DND-41 (cell line): ENCODE data around the gene SMARCB1.

Experiments used
- ATAC-seq: fragments of 200-7000 bp; cut with Tn5 transposase; 3 replicates; pipeline ENCODE4 v1.9.1; 2021; ENCODE audit warnings: low read depth; ENCODE audit not compliant: insufficient read depth
- DNase-seq: peaks from one replicate; pipeline ENCODE4 v3.0.0-alpha.2; 2020
- H2AFZ ChIP-seq: 2 replicates; pipeline ENCODE4 v1.6.0; 2012; ENCODE audit warnings: low read depth, low read length
- H3K27ac ChIP-seq: 2 replicates; pipeline ENCODE4 v1.5.1; 2012; ENCODE audit warnings: low read length, inconsistent platforms
- H3K27me3 ChIP-seq: fragments of 200-600 bp; sonication (generic); 2 replicates; pipeline ENCODE4 v1.6.0; 2012; ENCODE audit warnings: low read length, mild to moderate bottlenecking, inconsistent platforms; ENCODE audit not compliant: insufficient read depth, poor library complexity
- H3K36me3 ChIP-seq: 2 replicates; pipeline ENCODE4 v1.5.1; 2012; ENCODE audit warnings: low read length, inconsistent platforms; ENCODE audit not compliant: insufficient read depth
- H3K4me1 ChIP-seq: 2 replicates; pipeline ENCODE4 v1.5.1; 2012; ENCODE audit warnings: mild to moderate bottlenecking, low read length; ENCODE audit not compliant: insufficient read depth
- H3K4me2 ChIP-seq: 2 replicates; pipeline ENCODE4 v1.6.0; 2012; ENCODE audit warnings: mild to moderate bottlenecking, moderate library complexity, low read length, inconsistent platforms; ENCODE audit not compliant: insufficient read depth
- H3K4me3 ChIP-seq, 2 experiments: fragments of 200-600 bp in 1 of 2; shearing (Covaris generic) in 1 of 2; 2 replicates each; pipeline ENCODE4 v1.5.1; 2012 to 2016; ENCODE audit warnings: inconsistent platforms in 2 of 2, low read length in 2 of 2, mild to moderate bottlenecking in 2 of 2, low read depth in 1 of 2, moderate library complexity in 1 of 2
- H3K79me2 ChIP-seq: 2 replicates; pipeline ENCODE4 v1.6.0; 2012; ENCODE audit warnings: low read length, inconsistent platforms; ENCODE audit not compliant: insufficient read depth
- H3K9ac ChIP-seq: 2 replicates; pipeline ENCODE4 v1.6.0; 2012; ENCODE audit warnings: low read depth, mild to moderate bottlenecking, inconsistent platforms, low read length, moderate library complexity
- H3K9me3 ChIP-seq: 2 replicates; pipeline ENCODE4 v1.5.1; 2012; ENCODE audit warnings: low read length, moderate library complexity, mild to moderate bottlenecking, inconsistent platforms; ENCODE audit not compliant: insufficient read depth, severe bottlenecking
- H4K20me1 ChIP-seq: 2 replicates; pipeline ENCODE4 v1.6.0; 2012; ENCODE audit warnings: low read length; ENCODE audit not compliant: insufficient read depth
- EZH2 ChIP-seq: IDR thresholded peaks from 3 replicates; pipeline ENCODE4 v1.6.1; 2012; ENCODE audit warnings: borderline replicate concordance, low read depth, mild to moderate bottlenecking, moderate library complexity, low read length, inconsistent platforms; ENCODE audit not compliant: severe bottlenecking
- TF ChIP-seq, protein P1 (sequence below): IDR thresholded peaks from 2 replicates; pipeline ENCODE4 v1.5.1; 2012; ENCODE audit warnings: borderline replicate concordance, low read length, moderate library complexity, mild to moderate bottlenecking; ENCODE audit not compliant: poor library complexity, severe bottlenecking; ENCODE audit errors: extremely low read depth

The SMARCB1 gene

DNA sequence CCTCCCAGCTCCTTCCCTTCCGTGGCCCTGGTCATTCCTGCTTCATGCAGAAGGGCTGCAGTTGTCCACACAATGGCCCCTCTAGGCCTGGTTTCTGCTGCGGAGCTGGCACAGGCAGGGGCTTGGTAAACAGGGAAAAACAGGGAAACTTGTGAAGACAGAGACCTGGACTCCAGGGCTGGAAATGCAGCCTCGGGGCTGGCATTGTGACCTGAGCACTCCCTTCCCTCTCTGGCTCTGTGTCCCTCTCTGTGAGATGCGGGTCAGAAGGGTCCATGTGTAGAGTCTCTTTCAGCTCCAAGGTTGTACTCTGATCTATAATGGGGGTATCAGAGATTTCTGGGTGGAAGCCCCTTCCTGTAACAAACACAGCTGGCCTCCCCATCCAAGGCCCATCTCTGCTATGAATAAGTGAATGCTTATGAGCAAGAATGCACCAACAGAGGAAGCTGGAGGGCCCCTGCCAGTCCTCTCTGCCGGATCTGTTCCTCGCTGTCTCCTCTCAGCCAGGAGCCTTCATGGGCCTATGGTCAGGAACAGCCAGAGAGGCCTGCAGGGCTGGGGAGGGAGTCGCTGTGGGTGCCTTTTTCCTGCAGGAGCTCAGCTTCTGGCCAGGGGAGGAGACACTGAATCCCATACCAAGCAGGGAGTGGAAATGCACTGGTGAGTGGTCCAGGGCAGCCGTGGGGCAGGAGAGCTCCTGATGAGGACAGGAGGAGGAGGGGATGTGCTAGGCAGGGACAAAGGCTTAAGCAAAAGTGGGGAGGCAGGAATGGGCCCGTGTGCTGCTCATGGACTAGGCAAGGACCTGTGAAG lies 58.7 kb downstream of the SMARCB1 start:
- no peak for DNase-seq
- Histone ChIP-seq H3K9ac (no peak overlapping the region), H3K36me3 (no peaks in the 10 kb centered on the region), H3K4me3 (no peak overlapping the region), H3K4me2 (no peak overlapping the region), H3K27me3 (no peaks in the 10 kb centered on the region), H4K20me1 (no peaks in the 10 kb centered on the region), H2AFZ (no peak overlapping the region), H3K27ac (no peak overlapping the region), H3K79me2 (no peaks in the 10 kb centered on the region), H3K9me3 (no peaks in the 10 kb centered on the region), H3K4me1 (peaks cover 10% of the 10 kb centered on the region)
- ATAC-seq: no peak
- TF ChIP-seq EZH2: no peak
- TF ChIP-seq, protein P1, sequence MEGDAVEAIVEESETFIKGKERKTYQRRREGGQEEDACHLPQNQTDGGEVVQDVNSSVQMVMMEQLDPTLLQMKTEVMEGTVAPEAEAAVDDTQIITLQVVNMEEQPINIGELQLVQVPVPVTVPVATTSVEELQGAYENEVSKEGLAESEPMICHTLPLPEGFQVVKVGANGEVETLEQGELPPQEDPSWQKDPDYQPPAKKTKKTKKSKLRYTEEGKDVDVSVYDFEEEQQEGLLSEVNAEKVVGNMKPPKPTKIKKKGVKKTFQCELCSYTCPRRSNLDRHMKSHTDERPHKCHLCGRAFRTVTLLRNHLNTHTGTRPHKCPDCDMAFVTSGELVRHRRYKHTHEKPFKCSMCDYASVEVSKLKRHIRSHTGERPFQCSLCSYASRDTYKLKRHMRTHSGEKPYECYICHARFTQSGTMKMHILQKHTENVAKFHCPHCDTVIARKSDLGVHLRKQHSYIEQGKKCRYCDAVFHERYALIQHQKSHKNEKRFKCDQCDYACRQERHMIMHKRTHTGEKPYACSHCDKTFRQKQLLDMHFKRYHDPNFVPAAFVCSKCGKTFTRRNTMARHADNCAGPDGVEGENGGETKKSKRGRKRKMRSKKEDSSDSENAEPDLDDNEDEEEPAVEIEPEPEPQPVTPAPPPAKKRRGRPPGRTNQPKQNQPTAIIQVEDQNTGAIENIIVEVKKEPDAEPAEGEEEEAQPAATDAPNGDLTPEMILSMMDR: no peak

DNA sequence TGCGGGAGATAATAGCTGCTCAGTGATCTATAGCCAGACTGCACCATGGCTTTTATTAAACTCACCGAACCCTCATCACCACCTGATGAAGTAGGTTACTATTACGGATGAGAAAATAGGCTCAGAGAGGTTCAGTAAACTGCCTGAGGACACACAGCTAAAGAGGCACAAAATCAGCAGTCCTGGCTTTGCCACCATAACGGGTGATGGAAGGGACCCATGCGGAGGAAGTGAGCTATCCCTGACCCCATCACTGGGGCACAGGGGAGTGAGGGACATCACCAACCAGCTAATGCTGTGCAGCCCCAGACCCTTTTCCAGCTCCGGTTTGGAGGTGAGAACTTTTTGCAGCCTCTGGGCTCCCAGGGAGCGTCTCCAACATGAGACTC lies 59.3 kb downstream of the SMARCB1 start:
- ATAC-seq (no peak), DNase-seq (no peak)
- Histone ChIP-seq H3K4me3 (no peak overlapping the region), H3K36me3 (no peaks in the 10 kb centered on the region), H4K20me1 (no peaks in the 10 kb centered on the region), H3K4me2 (no peak overlapping the region), H2AFZ (no peak overlapping the region), H3K9ac (no peak overlapping the region), H3K4me1 (peaks cover 10% of the 10 kb centered on the region), H3K27me3 (no peaks in the 10 kb centered on the region), H3K27ac (no peak overlapping the region), H3K79me2 (no peaks in the 10 kb centered on the region), H3K9me3 (no peaks in the 10 kb centered on the region)
- TF ChIP-seq, protein P1: no peak
- no peak for TF ChIP-seq EZH2

DNA sequence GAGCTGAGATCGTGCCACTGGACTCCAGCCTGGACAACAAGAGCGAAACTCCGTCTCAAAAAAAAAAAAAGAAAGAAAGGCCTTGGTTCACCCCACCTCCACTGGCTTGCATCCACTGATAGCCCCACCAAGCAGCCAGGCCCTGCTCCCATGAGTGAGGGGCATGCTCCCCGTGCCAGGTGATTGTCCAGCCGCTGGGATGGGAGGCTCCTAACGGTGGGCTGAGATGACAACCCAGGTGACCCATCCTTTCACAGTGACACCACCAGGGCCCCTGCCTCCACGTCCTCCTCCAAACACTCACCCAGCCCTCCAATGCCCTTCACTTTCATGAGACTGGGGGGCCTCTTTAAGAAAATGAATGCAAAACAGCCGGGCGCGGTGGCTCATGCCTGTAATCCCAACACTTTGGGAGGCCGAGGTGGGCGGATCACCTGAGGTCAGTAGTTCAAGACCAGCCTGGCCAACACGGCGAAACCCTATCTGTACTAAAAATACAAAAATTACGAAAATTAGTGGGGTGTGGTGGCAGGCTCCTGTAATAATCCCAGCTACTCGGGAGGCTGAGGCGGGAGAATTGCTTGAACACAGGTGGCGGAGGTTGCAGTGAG lies 60.6 kb downstream of the SMARCB1 start:
- H3K9ac ChIP-seq: no peak overlapping the region
- TF ChIP-seq EZH2: no peak

DNA sequence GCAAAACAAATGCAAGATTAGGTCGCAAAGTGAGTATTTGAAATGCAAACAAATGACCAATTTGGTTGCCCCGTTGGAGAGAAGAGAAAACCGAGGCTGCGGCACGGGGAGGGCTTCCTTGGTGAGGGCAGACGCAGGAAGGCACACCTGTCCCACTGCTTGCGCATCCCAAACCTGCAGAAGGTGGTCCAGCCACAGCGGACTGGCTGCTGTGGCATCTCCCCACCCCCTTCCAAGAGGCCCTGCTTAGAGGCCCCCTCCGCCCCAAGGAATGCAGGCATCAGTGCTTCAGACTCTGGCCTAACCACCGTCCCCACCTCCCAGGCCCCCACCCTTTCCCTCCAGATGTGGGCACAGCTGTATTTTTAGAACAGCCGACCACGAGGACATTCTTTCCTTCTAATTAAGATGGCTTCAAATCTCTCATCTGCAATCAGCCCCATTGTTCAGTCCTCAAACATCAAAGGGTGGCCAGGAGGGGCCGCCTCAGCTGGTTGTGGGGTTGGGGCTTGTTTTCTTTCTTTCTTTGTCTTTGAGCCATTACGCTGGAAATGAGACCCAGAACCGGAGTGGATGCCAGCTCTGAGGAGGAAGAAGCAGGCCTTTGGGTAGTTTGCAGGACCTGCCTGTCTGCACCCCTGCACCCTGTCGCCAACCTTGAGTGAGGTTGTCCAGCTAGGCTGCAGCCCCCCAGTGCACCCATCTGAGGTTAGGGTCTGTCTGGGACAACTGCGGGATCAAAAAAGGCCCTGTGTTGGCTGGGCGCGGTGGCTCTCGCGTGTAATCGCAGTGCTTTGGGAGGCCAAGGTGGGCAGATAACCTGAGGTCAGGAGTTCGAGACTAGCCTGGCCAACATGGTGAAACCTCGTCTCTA lies 61.5 kb downstream of the SMARCB1 start:
- H3K9ac ChIP-seq: no peak overlapping the region
- H3K4me2 ChIP-seq: no peak overlapping the region
- peaks cover 10% of the 10 kb centered on the region for H3K4me1 ChIP-seq

More for the DNA sequence above, 60.6 kb downstream of the SMARCB1 start:
- Histone ChIP-seq H3K9me3 (no peaks in the 10 kb centered on the region), H3K27me3 (no peaks in the 10 kb centered on the region), H3K4me2 (no peak overlapping the region), H3K4me1 (peaks cover 10% of the 10 kb centered on the region), H2AFZ (no peak overlapping the region), H4K20me1 (no peaks in the 10 kb centered on the region), H3K27ac (no peak overlapping the region), H3K4me3 (no peak overlapping the region), H3K36me3 (no peaks in the 10 kb centered on the region), H3K79me2 (no peaks in the 10 kb centered on the region)
- DNase-seq (no peak), ATAC-seq (no peak)

More for the DNA sequence above, 61.5 kb downstream of the SMARCB1 start:
- Histone ChIP-seq H4K20me1 (no peaks in the 10 kb centered on the region), H3K36me3 (no peaks in the 10 kb centered on the region), H3K4me3 (no peak overlapping the region), H3K79me2 (no peaks in the 10 kb centered on the region), H3K9me3 (no peaks in the 10 kb centered on the region), H2AFZ (no peak overlapping the region), H3K27ac (no peak overlapping the region), H3K27me3 (no peaks in the 10 kb centered on the region)
- TF ChIP-seq, protein P1: no peak
- TF ChIP-seq EZH2: no peak
- no peak for DNase-seq
- no peak for ATAC-seq
